T-helper 1 cell treated with Interleukin-12 subunit alpha and Interleukin-12 subunit beta and Interleukin-4 antibody, amounts not matched to agents 30 μg/mL and 1 μg/mL, for 36 hours (primary cell): ENCODE measurements around the gene TOGARAM2.

Experiments used
- H3K27ac Mint-ChIP-seq: one replicate; pipeline ENCODE4 v1.8.0; 2021; ENCODE audit warnings: mild to moderate bottlenecking, mixed read lengths
- H3K27me3 Mint-ChIP-seq: one replicate; pipeline ENCODE4 v1.8.0; 2021; ENCODE audit warnings: low read depth, mixed read lengths
- H3K36me3 Mint-ChIP-seq: one replicate; pipeline ENCODE4 v1.8.0; 2021; ENCODE audit warnings: low read depth, mixed read lengths
- H3K4me1 Mint-ChIP-seq: one replicate; pipeline ENCODE4 v1.8.0; 2021; ENCODE audit warnings: low read depth, mixed read lengths
- H3K4me3 Mint-ChIP-seq: one replicate; pipeline ENCODE4 v1.8.0; 2021; ENCODE audit warnings: mild to moderate bottlenecking, moderate library complexity, mixed read lengths
- H3K9me3 Mint-ChIP-seq: one replicate; pipeline ENCODE4 v1.8.0; 2021; ENCODE audit warnings: mixed read lengths

Gene TOGARAM2

DNA sequence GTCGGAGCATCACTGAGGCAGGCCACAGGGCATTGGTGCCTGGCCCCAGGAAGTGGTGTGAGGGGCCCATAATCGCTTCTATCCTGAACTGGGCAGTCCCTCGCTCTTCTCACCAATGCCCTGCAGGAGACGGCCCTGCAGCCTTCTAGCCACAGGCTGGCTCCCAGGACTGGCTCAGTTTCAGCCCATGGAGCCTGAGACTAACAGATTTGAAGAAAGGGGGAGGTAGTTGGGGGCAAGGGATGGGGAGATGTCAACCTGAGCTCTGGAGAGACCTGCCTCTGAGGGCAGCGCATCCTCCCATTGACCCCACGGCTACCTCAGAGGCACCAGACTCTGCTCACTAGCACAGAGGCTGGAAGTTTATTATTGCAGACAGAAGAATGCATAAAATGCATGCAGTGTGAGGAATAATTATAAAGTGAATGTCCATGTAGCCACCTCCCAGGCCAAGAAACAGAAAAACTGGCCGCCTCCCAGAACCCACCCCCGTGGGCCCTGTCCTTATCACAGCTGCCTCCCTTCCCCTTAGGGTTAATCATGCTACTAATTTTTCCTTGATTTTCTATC is 1.4 kb downstream of the TOGARAM2 start:
- Mint-ChIP-seq H3K4me1 (no peaks in the 10 kb centered on the region), H3K9me3 (no peaks in the 10 kb centered on the region), H3K4me3 (no peak overlapping the region), H3K27ac (no peak overlapping the region), H3K36me3 (no peaks in the 10 kb centered on the region), H3K27me3 (no peaks in the 10 kb centered on the region)

DNA sequence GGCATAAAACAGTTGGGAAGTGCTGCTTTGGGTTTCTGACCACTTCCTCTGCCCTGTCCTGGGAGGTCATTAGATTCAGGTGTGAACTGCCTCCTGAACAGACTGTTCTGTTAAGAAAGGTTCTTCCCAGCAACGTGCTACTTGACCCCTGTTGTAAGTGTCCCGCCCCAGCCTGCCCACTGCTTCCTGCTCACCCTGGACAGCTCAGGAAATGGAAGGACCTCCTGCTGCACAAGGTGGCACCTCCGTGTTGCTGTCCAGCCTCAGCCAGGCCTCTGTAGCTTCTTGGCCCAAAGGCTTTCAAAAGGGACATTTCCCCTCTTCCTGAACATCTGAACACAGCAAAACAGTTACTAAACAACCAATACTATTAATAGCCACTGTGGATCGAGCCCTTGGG is 5.3 kb downstream of the TOGARAM2 start:
- no peaks in the 10 kb centered on the region for H3K9me3 Mint-ChIP-seq
- H3K4me1 Mint-ChIP-seq: no peaks in the 10 kb centered on the region
- no peaks in the 10 kb centered on the region for H3K27me3 Mint-ChIP-seq
- no peak overlapping the region for H3K27ac Mint-ChIP-seq
- H3K4me3 Mint-ChIP-seq: no peak overlapping the region
- H3K36me3 Mint-ChIP-seq: no peaks in the 10 kb centered on the region

DNA sequence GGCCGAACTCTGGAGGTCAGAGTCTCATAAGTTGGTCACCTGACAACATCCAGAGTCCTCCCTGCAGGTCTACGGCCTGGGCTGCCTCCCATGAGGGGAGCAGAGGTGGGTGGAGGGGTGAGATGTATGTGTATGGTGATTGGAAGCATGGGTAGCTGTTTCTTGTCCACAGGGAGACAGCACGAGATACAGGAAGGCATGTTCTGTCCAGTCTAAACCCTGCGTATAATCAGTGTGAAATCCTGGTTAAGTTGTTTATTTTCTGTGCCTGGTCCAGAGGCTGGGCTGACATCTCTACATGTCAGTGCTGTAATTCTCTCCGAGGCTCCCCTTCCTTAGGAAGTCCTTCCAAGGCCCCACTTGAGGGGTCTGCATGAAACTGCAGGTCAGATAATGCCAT is 8.9 kb downstream of the TOGARAM2 start:
- H3K9me3 Mint-ChIP-seq: no peaks in the 10 kb centered on the region
- H3K27me3 Mint-ChIP-seq: no peaks in the 10 kb centered on the region
- H3K36me3 Mint-ChIP-seq: no peaks in the 10 kb centered on the region
- no peaks in the 10 kb centered on the region for H3K4me1 Mint-ChIP-seq
- no peak overlapping the region for H3K4me3 Mint-ChIP-seq
- H3K27ac Mint-ChIP-seq: no peak overlapping the region

DNA sequence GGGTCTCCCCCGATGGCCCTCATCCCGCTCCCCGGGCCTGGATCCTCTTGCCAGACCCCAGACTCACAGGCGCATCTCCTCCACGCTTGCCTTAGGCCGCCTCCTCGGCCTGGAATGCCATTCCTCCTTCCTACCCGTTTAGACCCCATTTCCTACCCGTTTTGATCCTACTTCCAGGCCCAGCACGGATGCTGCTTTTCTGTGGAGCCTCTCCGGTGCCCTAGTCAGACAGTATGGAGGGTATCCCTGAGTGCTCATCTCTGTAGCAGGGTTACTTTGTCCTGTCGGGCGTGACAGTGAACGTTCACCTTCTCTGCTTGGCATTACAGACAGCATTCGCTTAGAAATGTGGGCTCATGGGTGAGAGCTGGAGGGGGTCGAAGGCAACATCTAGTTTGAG is 9.3 kb downstream of the TOGARAM2 start:
- peaks cover under 1% of the 10 kb centered on the region for H3K27me3 Mint-ChIP-seq
- no peaks in the 10 kb centered on the region for H3K9me3 Mint-ChIP-seq
- H3K27ac Mint-ChIP-seq: no peak overlapping the region
- no peaks in the 10 kb centered on the region for H3K36me3 Mint-ChIP-seq
- no peak overlapping the region for H3K4me3 Mint-ChIP-seq
- no peaks in the 10 kb centered on the region for H3K4me1 Mint-ChIP-seq

DNA sequence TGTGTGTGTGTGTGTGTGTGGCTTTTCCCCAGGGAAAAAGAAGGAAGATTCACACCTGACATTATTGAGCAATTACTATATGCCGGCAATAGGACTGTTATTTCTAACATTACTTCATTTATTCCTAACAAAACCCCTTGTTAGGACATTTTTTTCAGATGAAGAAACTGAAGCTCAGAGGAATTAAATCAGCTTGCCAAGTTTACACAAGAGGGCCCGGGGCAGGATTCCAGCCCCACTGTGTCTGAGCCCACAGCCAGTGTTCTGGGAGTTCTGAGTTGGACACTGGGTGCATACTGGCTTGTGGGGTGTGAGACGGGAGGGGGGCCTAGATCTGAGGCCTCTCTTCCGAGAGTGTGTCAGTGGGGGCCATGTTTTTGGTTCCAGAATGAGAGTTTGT is 9.9 kb downstream of the TOGARAM2 start:
- Mint-ChIP-seq H3K4me1 (no peaks in the 10 kb centered on the region), H3K9me3 (no peaks in the 10 kb centered on the region), H3K27me3 (peaks cover 4% of the 10 kb centered on the region), H3K27ac (no peak overlapping the region), H3K4me3 (no peak overlapping the region), H3K36me3 (no peaks in the 10 kb centered on the region)

DNA sequence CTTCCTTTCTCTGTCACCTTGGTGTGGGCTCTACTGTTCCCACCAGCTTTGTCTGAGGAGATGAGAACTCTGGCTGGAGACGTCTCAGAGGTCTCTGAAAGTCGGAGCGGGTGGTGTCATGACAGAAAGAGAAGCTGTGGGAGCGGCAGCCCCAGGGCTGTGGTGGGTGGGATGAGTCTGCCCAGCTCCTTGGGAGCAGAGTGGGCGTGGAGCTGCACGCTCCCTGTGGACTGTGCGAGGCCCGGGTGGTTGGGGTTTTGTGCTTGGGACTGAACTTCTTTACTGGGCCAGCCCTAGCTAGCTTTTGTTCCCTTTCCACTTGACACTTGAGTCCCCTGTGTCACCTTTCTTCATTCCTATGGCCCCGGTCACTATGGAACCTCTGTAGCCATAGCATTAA is 10.4 kb downstream of the TOGARAM2 start:
- H3K4me1 Mint-ChIP-seq: no peaks in the 10 kb centered on the region
- H3K4me3 Mint-ChIP-seq: no peak overlapping the region

DNA sequence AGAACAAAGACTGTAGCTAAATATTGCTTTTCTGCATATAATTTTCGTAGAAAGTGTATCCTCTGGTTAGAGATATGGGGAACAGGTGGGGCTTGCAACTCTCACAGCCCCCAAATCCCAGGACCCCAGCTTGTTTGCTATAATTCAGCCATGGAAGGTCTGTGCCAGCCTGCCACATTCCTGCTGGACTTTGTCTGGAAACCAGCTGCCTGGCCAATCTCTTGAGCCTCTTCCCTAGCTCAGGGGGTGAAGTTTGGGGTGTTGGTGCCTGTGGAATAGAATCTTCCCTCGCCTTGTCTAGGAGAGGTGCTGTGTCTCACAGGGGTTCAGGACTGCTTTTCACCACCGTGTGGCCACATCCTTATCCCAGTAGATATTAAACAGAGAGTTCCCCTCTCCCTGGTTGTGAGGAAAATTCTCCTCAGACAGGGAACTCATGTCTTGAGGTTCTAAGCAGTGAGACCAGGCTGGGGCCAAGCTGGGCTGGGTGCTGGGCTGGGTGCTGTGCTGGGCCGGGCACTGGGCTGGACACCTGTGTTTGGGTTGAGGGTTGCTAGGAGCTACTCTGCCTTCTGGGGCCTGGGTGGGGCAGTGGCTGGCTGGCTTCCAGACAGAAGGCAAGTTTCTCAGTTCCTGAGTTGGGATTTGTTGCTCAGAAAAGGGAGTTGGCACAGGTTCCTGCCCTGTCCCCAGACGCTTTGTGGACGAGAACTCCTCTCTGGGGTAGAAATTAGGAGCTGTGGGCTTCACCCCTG is 12.3 kb downstream of the TOGARAM2 start:
- Mint-ChIP-seq H3K4me3 (no peak overlapping the region), H3K36me3 (no peaks in the 10 kb centered on the region), H3K27ac (no peak overlapping the region), H3K27me3 (peaks cover 4% of the 10 kb centered on the region), H3K4me1 (no peaks in the 10 kb centered on the region), H3K9me3 (no peaks in the 10 kb centered on the region)

More for the DNA sequence above, 10.4 kb downstream of the TOGARAM2 start:
- Mint-ChIP-seq H3K27ac (no peak overlapping the region), H3K27me3 (peaks cover 4% of the 10 kb centered on the region), H3K9me3 (no peaks in the 10 kb centered on the region), H3K36me3 (no peaks in the 10 kb centered on the region)

DNA sequence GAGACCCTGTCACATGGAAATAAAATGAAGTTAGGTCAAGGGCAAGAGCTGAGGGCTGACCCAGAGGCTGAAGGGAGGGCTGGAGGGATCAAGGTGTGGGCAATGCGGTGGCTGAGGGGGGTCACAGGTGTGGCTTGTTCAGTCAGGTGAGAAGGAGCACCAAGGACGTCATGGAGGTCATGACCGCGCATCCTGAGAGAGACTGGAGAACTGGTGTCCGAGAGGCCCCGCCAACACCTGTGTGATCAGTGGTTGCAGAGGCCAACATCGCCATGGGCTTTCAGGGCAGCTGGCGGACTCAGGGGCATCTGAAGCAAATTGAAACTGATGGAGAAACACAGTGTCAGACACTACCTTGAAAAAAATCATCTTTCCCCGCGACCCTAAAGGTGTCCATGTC is 13.0 kb downstream of the TOGARAM2 start:
- H3K9me3 Mint-ChIP-seq: no peaks in the 10 kb centered on the region
- H3K27ac Mint-ChIP-seq: no peak overlapping the region
- H3K36me3 Mint-ChIP-seq: no peaks in the 10 kb centered on the region
- no peak overlapping the region for H3K4me3 Mint-ChIP-seq
- H3K27me3 Mint-ChIP-seq: peaks cover 4% of the 10 kb centered on the region
- H3K4me1 Mint-ChIP-seq: no peaks in the 10 kb centered on the region

DNA sequence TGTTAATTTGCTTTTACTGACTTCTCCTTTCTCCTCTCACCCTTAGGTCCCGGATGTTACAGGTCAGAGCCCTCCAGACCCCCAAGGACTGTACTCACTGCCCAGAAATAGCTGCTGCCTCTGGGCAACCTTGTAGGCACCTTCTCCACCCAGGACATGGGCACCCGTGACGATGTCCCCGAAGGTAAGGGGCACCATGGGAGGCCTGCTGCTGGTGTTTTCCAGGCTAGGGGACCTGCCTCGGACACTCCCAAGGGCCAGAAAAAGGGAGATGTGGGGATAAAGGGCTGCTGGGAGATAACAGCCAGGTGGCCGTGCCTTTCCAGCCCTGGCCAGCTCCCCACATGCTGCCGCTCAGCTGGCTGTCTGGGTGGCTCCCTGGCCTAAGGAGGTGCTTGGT is 13.6 kb downstream of the TOGARAM2 start:
- peak overlapping the region; percentile 29 for H3K27ac Mint-ChIP-seq

DNA sequence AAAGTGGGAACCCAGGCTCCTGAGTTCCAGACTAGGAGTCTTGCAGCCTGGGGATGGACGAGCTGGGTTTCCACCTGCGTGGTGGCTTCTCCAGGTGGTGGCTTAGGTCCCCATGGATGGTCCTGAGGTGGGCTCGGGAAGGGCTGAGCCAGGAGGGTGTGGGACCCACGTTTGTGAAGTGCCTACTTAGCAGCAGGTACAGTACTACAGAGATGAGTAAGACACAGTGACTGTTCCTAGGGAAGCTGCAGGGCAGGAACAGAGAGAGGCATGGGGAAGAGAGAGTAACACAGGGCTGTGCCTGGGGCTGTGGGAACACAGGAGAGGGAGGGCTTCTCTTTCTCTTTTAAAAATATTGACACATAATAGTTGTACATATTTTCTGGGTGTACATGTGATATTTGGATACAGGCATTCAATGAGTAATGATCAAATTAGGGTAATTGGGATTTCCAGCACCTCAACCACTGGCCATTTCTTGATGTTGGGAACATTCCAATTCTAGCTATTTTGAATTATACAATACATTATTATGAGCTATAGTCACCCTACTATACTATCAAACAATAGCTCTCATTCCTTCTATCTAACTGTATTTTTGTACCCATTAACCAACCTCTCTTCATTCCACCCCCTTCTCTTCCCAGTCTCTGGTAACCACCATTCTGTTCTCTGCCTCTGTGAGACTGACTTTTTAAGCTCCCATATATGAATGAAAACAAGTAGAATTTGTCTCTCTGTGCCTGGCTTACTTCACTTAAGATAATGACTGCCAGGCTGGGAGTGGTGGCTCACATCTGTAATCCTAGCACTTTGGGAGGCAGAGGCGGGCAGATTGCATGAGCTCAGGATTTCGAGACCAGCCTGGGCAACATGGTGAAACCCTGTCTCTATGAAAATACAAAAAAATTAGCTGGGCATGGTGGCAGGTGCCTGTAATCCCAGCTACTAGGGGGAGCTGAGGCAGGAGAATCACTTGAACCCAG is 15.0 kb downstream of the TOGARAM2 start:
- H3K9me3 Mint-ChIP-seq: no peaks in the 10 kb centered on the region
- no peak overlapping the region for H3K27ac Mint-ChIP-seq
- peaks cover 4% of the 10 kb centered on the region for H3K27me3 Mint-ChIP-seq
- no peaks in the 10 kb centered on the region for H3K36me3 Mint-ChIP-seq
- H3K4me1 Mint-ChIP-seq: peaks cover 11% of the 10 kb centered on the region
- no peak overlapping the region for H3K4me3 Mint-ChIP-seq

More for the DNA sequence above, 13.6 kb downstream of the TOGARAM2 start:
- H3K9me3 Mint-ChIP-seq: no peaks in the 10 kb centered on the region
- H3K4me3 Mint-ChIP-seq: no peak overlapping the region
- H3K36me3 Mint-ChIP-seq: no peaks in the 10 kb centered on the region
- H3K27me3 Mint-ChIP-seq: peaks cover 4% of the 10 kb centered on the region
- peaks cover under 1% of the 10 kb centered on the region for H3K4me1 Mint-ChIP-seq

DNA sequence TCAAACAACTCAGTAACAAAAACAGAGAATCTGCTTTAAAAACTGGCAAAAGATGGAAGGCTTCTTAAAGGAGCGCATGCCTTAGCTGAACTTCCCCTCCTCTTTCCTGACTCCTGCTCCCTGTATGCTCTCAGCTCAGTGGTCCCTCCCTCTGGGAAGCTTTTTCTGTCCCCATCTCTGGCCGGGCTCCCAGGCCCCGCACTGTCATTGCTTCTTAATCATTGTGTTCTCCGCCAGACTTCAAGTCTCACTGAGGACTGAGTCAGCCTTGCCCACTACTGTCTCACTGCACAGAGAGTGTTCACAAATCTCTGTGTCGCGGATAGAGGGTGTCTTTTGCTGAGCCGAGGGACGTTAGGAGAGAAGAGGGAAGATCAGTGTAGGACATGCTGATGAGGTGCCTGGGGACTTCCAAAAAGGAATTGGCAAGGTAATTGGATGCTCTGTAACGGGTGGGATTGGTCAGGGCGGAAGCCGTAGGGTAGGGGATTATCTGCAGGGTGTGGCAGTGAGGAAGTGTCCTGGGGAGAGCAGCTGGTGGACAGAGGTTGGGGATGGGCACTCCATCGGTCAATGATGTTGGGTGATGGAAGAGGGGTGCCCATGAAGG is 16.2 kb downstream of the TOGARAM2 start:
- H3K9me3 Mint-ChIP-seq: no peaks in the 10 kb centered on the region
- H3K4me3 Mint-ChIP-seq: no peak overlapping the region
- H3K36me3 Mint-ChIP-seq: no peaks in the 10 kb centered on the region
- peaks cover 14% of the 10 kb centered on the region for H3K4me1 Mint-ChIP-seq
- no peak overlapping the region for H3K27ac Mint-ChIP-seq
- H3K27me3 Mint-ChIP-seq: peaks cover 4% of the 10 kb centered on the region

DNA sequence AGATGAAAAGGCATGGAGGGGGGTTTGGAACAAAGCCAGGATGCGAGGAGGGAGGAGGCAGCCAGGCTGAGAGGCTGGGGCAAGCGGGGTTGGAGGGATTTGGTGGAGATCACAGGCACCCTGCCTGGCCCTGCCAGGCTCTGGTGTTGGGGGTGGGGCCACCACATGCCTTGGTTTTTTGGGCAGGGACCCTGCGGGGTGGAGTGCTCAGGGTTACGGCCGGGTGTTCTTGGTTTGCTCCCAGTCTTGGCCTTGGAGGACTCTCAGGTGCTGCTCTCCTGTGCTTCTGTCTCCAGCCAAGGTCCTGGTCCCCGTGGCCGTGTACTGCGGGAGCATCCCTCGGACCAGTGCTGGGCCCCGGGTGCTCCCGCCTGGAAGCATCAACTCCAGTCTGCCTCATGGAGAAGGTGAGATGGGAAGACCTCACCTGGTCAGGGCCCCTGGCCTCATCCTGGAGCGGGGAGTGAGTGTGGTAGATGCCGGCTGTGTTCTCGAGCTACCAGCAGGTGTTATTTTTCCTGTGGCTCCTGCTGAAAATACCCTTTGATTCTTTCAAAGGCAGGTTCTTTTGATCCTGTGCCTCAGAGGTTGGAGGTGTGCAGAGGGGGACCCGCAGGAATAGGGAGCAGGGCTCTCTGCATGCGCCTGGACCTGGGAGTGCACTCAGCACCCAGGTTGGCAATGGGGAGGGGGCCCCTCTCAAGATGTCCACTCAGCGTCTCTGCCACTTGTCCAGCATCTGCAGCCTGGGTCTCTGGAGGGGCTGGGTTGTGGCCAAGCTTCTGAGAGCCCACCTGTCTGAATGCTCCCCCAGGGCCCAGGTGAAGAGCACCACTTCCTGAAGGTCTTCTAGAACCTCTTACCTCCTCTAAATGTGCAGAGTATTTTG is 17.0 kb downstream of the TOGARAM2 start:
- peaks cover 14% of the 10 kb centered on the region for H3K4me1 Mint-ChIP-seq
- no peaks in the 10 kb centered on the region for H3K36me3 Mint-ChIP-seq
- no peaks in the 10 kb centered on the region for H3K9me3 Mint-ChIP-seq
- no peak overlapping the region for H3K4me3 Mint-ChIP-seq
- no peak overlapping the region for H3K27ac Mint-ChIP-seq
- peaks cover 4% of the 10 kb centered on the region for H3K27me3 Mint-ChIP-seq

DNA sequence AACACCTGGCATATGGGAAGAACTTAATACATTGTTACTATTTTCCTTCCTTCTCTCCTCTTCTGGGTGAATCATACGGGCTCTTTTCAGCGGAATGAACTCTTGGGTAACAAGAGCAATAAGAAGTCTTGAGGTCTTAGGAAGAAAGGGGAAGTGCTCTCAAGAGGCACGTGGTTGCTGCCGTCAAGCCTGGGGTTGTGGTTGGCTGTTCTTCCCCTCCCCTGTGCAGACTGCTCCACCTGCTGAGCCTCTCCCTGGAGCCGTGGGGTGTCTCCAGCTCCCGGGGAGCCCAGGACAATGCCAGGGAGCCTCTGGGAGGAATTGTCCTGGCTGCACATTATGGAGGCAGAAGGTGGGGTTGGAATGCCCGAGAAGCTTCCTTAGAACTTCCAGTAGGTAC is 19.4 kb downstream of the TOGARAM2 start:
- peak overlapping the region; percentile 11 for H3K27ac Mint-ChIP-seq
- peaks cover 4% of the 10 kb centered on the region for H3K27me3 Mint-ChIP-seq
- H3K36me3 Mint-ChIP-seq: no peaks in the 10 kb centered on the region
- no peak overlapping the region for H3K4me3 Mint-ChIP-seq
- H3K4me1 Mint-ChIP-seq: peaks cover 14% of the 10 kb centered on the region
- H3K9me3 Mint-ChIP-seq: no peaks in the 10 kb centered on the region

DNA sequence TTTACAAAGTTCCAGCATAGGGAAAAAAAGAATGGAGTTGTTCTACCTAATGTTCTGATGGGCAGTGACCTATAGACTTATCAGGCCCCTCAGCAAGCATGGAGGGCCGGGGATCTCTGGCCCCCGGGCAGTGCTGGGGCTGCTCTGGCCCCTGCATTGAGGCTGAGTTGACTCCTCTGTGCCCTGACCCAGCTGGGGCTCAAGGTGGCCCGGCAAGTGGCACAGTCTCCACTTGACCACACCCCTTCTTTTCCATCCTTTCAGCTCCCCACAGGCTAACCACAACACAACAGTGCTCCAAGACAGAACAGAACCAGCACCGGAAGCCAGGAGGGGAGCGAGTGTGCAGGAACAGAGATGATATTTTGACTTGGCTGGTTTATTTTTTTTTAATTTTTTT is 19.9 kb downstream of the TOGARAM2 start:
- H3K36me3 Mint-ChIP-seq: no peaks in the 10 kb centered on the region
- H3K27me3 Mint-ChIP-seq: no peaks in the 10 kb centered on the region
- H3K27ac Mint-ChIP-seq: no peak overlapping the region
- H3K9me3 Mint-ChIP-seq: no peaks in the 10 kb centered on the region
- peaks cover 14% of the 10 kb centered on the region for H3K4me1 Mint-ChIP-seq
- no peak overlapping the region for H3K4me3 Mint-ChIP-seq
